ENCODE data around the gene ITGA11.

The ITGA11 gene

GRCh38 chr15:68379759-68380290 lies 52.1 kb downstream of the ITGA11 start:
- Histone ChIP-seq H3K36me3 (ENCODE audit: insufficient read depth, low read length) (no peaks in the 10 kb centered on the region), H3K27me3 (ENCODE audit: insufficient read depth, low read length) (no peaks in the 10 kb centered on the region), H3F3A (ENCODE audit: insufficient read depth, low read length) (no peaks in the 10 kb centered on the region), H2AFZ (ENCODE audit: low read length) (no peak overlapping the region), H3K79me2 (ENCODE audit: insufficient read depth, low read length) (no peaks in the 10 kb centered on the region), H3K4me1 (ENCODE audit: insufficient read depth, low read length, severe bottlenecking) (no peaks in the 10 kb centered on the region), H3K4me2 (ENCODE audit: low read length) (no peak overlapping the region), H3K4me3 (ENCODE audit: low read depth, low read length, poor library complexity, severe bottlenecking) (no peak overlapping the region), H4K20me1 (ENCODE audit: insufficient read depth, low read length) (no peaks in the 10 kb centered on the region), H3K9ac (ENCODE audit: low read length) (no peak overlapping the region), H3K9me2 (ENCODE audit: low read depth, low read length) (no peaks in the 10 kb centered on the region), H3K27ac (ENCODE audit: low read depth, low read length, poor library complexity, severe bottlenecking) (no peak overlapping the region), H3K9me3 (ENCODE audit: low read length) (0 out of 2 replicates have a peak, but pooled peaks cover 3% of the 10 kb centered on the region)
- no peak for TF ChIP-seq EZH2 (IDR thresholded peaks at IDR 0.05; ENCODE audit: borderline replicate concordance, low read length)
- TF ChIP-seq, protein P1, sequence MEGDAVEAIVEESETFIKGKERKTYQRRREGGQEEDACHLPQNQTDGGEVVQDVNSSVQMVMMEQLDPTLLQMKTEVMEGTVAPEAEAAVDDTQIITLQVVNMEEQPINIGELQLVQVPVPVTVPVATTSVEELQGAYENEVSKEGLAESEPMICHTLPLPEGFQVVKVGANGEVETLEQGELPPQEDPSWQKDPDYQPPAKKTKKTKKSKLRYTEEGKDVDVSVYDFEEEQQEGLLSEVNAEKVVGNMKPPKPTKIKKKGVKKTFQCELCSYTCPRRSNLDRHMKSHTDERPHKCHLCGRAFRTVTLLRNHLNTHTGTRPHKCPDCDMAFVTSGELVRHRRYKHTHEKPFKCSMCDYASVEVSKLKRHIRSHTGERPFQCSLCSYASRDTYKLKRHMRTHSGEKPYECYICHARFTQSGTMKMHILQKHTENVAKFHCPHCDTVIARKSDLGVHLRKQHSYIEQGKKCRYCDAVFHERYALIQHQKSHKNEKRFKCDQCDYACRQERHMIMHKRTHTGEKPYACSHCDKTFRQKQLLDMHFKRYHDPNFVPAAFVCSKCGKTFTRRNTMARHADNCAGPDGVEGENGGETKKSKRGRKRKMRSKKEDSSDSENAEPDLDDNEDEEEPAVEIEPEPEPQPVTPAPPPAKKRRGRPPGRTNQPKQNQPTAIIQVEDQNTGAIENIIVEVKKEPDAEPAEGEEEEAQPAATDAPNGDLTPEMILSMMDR (IDR thresholded peaks at IDR 0.05; ENCODE audit: low read length), result no peak

DNA sequence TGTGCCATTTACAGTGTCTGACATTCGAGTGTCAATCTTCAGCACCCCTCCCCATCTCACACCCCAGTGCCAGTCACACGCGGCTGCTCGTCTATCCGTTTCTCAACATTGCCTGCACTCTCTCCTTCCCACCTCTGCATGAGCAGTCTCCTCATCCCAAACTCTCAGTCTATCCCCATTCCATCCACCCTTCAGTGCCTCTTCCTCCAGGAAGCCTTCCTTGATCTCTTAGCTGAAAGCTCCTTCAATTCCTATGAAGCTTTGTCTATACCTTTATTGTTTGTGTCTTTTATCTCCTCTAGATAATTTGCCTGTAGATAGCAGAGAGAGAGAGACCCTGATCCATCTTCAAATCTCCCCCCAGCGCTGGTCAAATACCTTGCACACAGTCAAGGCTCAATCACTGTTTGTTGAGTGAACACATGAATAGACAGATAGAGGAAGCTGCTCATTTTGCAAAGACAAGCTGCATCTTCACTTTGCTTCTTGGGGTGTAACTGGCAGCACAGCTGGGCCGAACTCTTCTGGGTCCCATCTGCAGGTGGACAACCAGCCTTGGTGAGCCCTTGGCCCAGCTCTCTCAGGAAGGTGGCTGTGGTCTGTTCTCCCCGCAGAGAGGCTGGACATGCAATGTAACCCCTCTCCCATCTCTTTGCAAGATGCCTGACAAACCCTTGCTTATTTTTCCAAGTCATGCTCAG lies 52.8 kb downstream of the ITGA11 start:
- no peak overlapping the region for H3K9ac ChIP-seq (ENCODE audit: low read length)
- no peak overlapping the region for H3K27ac ChIP-seq (ENCODE audit: low read depth, low read length, poor library complexity, severe bottlenecking)
- no peaks in the 10 kb centered on the region for H3K9me2 ChIP-seq (ENCODE audit: low read depth, low read length)
- no peaks in the 10 kb centered on the region for H3F3A ChIP-seq (ENCODE audit: insufficient read depth, low read length)
- H3K79me2 ChIP-seq (ENCODE audit: insufficient read depth, low read length), result no peaks in the 10 kb centered on the region
- no peak for TF ChIP-seq EZH2 (IDR thresholded peaks at IDR 0.05; ENCODE audit: borderline replicate concordance, low read length)
- TF ChIP-seq, protein P1 (IDR thresholded peaks at IDR 0.05; ENCODE audit: low read length), result no peak
- H3K27me3 ChIP-seq (ENCODE audit: insufficient read depth, low read length), result no peaks in the 10 kb centered on the region
- H2AFZ ChIP-seq (ENCODE audit: low read length), result no peak overlapping the region
- no peak overlapping the region for H3K4me2 ChIP-seq (ENCODE audit: low read length)
- H3K36me3 ChIP-seq (ENCODE audit: insufficient read depth, low read length), result no peaks in the 10 kb centered on the region
- H4K20me1 ChIP-seq (ENCODE audit: insufficient read depth, low read length), result no peaks in the 10 kb centered on the region
- 0 out of 2 replicates have a peak, but pooled peaks cover 3% of the 10 kb centered on the region for H3K9me3 ChIP-seq (ENCODE audit: low read length)
- no peaks in the 10 kb centered on the region for H3K4me1 ChIP-seq (ENCODE audit: insufficient read depth, low read length, severe bottlenecking)
- no peak overlapping the region for H3K4me3 ChIP-seq (ENCODE audit: low read depth, low read length, poor library complexity, severe bottlenecking)

- Histone ChIP-seq H3K27me3 (ENCODE audit: insufficient read depth, low read length) (no peaks in the 10 kb centered on the region), H3K4me1 (ENCODE audit: insufficient read depth, low read length, severe bottlenecking) (no peaks in the 10 kb centered on the region), H3K4me3 (ENCODE audit: low read depth, low read length, poor library complexity, severe bottlenecking) (no peak overlapping the region), H3K79me2 (ENCODE audit: insufficient read depth, low read length) (no peaks in the 10 kb centered on the region), H3K4me2 (ENCODE audit: low read length) (no peak overlapping the region), H3K9me3 (ENCODE audit: low read length) (0 out of 2 replicates have a peak, but pooled peaks cover 3% of the 10 kb centered on the region), H3K9ac (ENCODE audit: low read length) (no peak overlapping the region), H3K27ac (ENCODE audit: low read depth, low read length, poor library complexity, severe bottlenecking) (no peak overlapping the region), H3K36me3 (ENCODE audit: insufficient read depth, low read length) (no peaks in the 10 kb centered on the region), H3K9me2 (ENCODE audit: low read depth, low read length) (no peaks in the 10 kb centered on the region), H2AFZ (ENCODE audit: low read length) (no peak overlapping the region), H3F3A (ENCODE audit: insufficient read depth, low read length) (no peaks in the 10 kb centered on the region), H4K20me1 (ENCODE audit: insufficient read depth, low read length) (no peaks in the 10 kb centered on the region)
- no peak for TF ChIP-seq EZH2 (IDR thresholded peaks at IDR 0.05; ENCODE audit: borderline replicate concordance, low read length)
- TF ChIP-seq, protein P1 (IDR thresholded peaks at IDR 0.05; ENCODE audit: low read length), result no peak
Observed at GRCh38 chr15:68378595-68378994, 53.4 kb downstream of the ITGA11 start.

All from OCI-LY1 (cell line).